ENCODE measurements around the gene CASP10.
"Not testable (repeated sequence)": the region's sequence is repeated elsewhere in the genome, so short reads cannot be mapped to it uniquely, and the experiment has no call there.

Gene CASP10

GRCh38 chr2:201232467-201232815 is 49.5 kb downstream of the CASP10 start:
- H3K36me3 ChIP-seq (ENCODE audit: control insufficient read depth, insufficient read depth, low read length), result no peaks in the 10 kb centered on the region
- H3K4me1 ChIP-seq (ENCODE audit: control insufficient read depth, insufficient read depth, low read length), result no peaks in the 10 kb centered on the region
- no peaks in the 10 kb centered on the region for H3K27me3 ChIP-seq (ENCODE audit: control insufficient read depth, insufficient read depth, low read length)
- H3K27ac ChIP-seq (ENCODE audit: low read depth, low read length), result no peak overlapping the region
- H3K4me3 ChIP-seq (ENCODE audit: low read length), result no peak overlapping the region
- no peak overlapping the region for H3K9ac ChIP-seq (ENCODE audit: low read length)

GRCh38 chr2:201233192-201233811 is 50.4 kb downstream of the CASP10 start:
- H3K27me3 ChIP-seq (ENCODE audit: control insufficient read depth, insufficient read depth, low read length), result no peaks in the 10 kb centered on the region
- peak overlapping the region; percentile 1 for H3K9ac ChIP-seq (ENCODE audit: low read length)
- no peaks in the 10 kb centered on the region for H3K4me1 ChIP-seq (ENCODE audit: control insufficient read depth, insufficient read depth, low read length)
- peak overlapping the region; percentile 63 for H3K4me3 ChIP-seq (ENCODE audit: low read length)
- no peaks in the 10 kb centered on the region for H3K36me3 ChIP-seq (ENCODE audit: control insufficient read depth, insufficient read depth, low read length)
- no peak overlapping the region for H3K27ac ChIP-seq (ENCODE audit: low read depth, low read length)

GRCh38 chr2:201233812-201234662 is 51.1 kb downstream of the CASP10 start:
- H3K4me1 ChIP-seq (ENCODE audit: control insufficient read depth, insufficient read depth, low read length), result no peaks in the 10 kb centered on the region
- peak overlapping the region; percentile 1 for H3K9ac ChIP-seq (ENCODE audit: low read length)
- peak overlapping the region; percentile 63 for H3K4me3 ChIP-seq (ENCODE audit: low read length)
- H3K36me3 ChIP-seq (ENCODE audit: control insufficient read depth, insufficient read depth, low read length), result no peaks in the 10 kb centered on the region
- H3K27me3 ChIP-seq (ENCODE audit: control insufficient read depth, insufficient read depth, low read length), result no peaks in the 10 kb centered on the region
- no peak overlapping the region for H3K27ac ChIP-seq (ENCODE audit: low read depth, low read length)

- Histone ChIP-seq H3K27me3 (ENCODE audit: control insufficient read depth, insufficient read depth, low read length) (no peaks in the 10 kb centered on the region), H3K4me1 (ENCODE audit: control insufficient read depth, insufficient read depth, low read length) (no peaks in the 10 kb centered on the region), H3K27ac (ENCODE audit: low read depth, low read length) (no peak overlapping the region), H3K9ac (ENCODE audit: low read length) (no peak overlapping the region), H3K36me3 (ENCODE audit: control insufficient read depth, insufficient read depth, low read length) (no peaks in the 10 kb centered on the region), H3K4me3 (ENCODE audit: low read length) (no peak overlapping the region)
Observed at GRCh38 chr2:201234663-201235135, 51.8 kb downstream of the CASP10 start.

- H3K36me3 ChIP-seq (ENCODE audit: control insufficient read depth, insufficient read depth, low read length), result no peaks in the 10 kb centered on the region
- no peak overlapping the region for H3K27ac ChIP-seq (ENCODE audit: low read depth, low read length)
- no peaks in the 10 kb centered on the region for H3K4me1 ChIP-seq (ENCODE audit: control insufficient read depth, insufficient read depth, low read length)
- H3K9ac ChIP-seq (ENCODE audit: low read length), result no peak overlapping the region
- peak overlapping the region; percentile 28 for H3K4me3 ChIP-seq (ENCODE audit: low read length)
- no peaks in the 10 kb centered on the region for H3K27me3 ChIP-seq (ENCODE audit: control insufficient read depth, insufficient read depth, low read length)
Observed at GRCh38 chr2:201235860-201236811, 53.2 kb downstream of the CASP10 start.

- H3K27me3 ChIP-seq (ENCODE audit: control insufficient read depth, insufficient read depth, low read length), result no peaks in the 10 kb centered on the region
- no peaks in the 10 kb centered on the region for H3K4me1 ChIP-seq (ENCODE audit: control insufficient read depth, insufficient read depth, low read length)
- H3K36me3 ChIP-seq (ENCODE audit: control insufficient read depth, insufficient read depth, low read length), result no peaks in the 10 kb centered on the region
- no peak overlapping the region for H3K27ac ChIP-seq (ENCODE audit: low read depth, low read length)
- no peak overlapping the region for H3K4me3 ChIP-seq (ENCODE audit: low read length)
- H3K9ac ChIP-seq (ENCODE audit: low read length), result no peak overlapping the region
Observed at GRCh38 chr2:201237486-201238123, 54.7 kb downstream of the CASP10 start.

GRCh38 chr2:201239167-201239935 is 56.4 kb downstream of the CASP10 start:
- not testable (repeated sequence) for H3K27ac ChIP-seq (ENCODE audit: low read depth, low read length); H3K27me3 ChIP-seq (ENCODE audit: control insufficient read depth, insufficient read depth, low read length); H3K4me3 ChIP-seq (ENCODE audit: low read length); H3K9ac ChIP-seq (ENCODE audit: low read length); H3K4me1 ChIP-seq (ENCODE audit: control insufficient read depth, insufficient read depth, low read length); H3K36me3 ChIP-seq (ENCODE audit: control insufficient read depth, insufficient read depth, low read length)

- Histone ChIP-seq H3K9ac (ENCODE audit: low read length) (no peak overlapping the region), H3K4me3 (ENCODE audit: low read length) (no peak overlapping the region), H3K36me3 (ENCODE audit: control insufficient read depth, insufficient read depth, low read length) (no peaks in the 10 kb centered on the region), H3K27ac (ENCODE audit: low read depth, low read length) (no peak overlapping the region), H3K27me3 (ENCODE audit: control insufficient read depth, insufficient read depth, low read length) (no peaks in the 10 kb centered on the region), H3K4me1 (ENCODE audit: control insufficient read depth, insufficient read depth, low read length) (no peaks in the 10 kb centered on the region)
Observed at GRCh38 chr2:201242571-201243277, 59.8 kb downstream of the CASP10 start.

- no peak overlapping the region for H3K4me3 ChIP-seq (ENCODE audit: low read length)
- no peaks in the 10 kb centered on the region for H3K27me3 ChIP-seq (ENCODE audit: control insufficient read depth, insufficient read depth, low read length)
- H3K27ac ChIP-seq (ENCODE audit: low read depth, low read length), result no peak overlapping the region
- no peaks in the 10 kb centered on the region for H3K36me3 ChIP-seq (ENCODE audit: control insufficient read depth, insufficient read depth, low read length)
- no peaks in the 10 kb centered on the region for H3K4me1 ChIP-seq (ENCODE audit: control insufficient read depth, insufficient read depth, low read length)
- H3K9ac ChIP-seq (ENCODE audit: low read length), result no peak overlapping the region
Observed at GRCh38 chr2:201244829-201245228, 61.9 kb downstream of the CASP10 start.

- no peak overlapping the region for H3K4me3 ChIP-seq (ENCODE audit: low read length)
- H3K4me1 ChIP-seq (ENCODE audit: control insufficient read depth, insufficient read depth, low read length), result no peaks in the 10 kb centered on the region
- no peak overlapping the region for H3K27ac ChIP-seq (ENCODE audit: low read depth, low read length)
Observed at GRCh38 chr2:201246280-201246679, 63.3 kb downstream of the CASP10 start.

GRCh38 chr2:201248288-201248844 is 65.4 kb downstream of the CASP10 start:
- Histone ChIP-seq H3K27me3 (ENCODE audit: control insufficient read depth, insufficient read depth, low read length) (no peaks in the 10 kb centered on the region), H3K36me3 (ENCODE audit: control insufficient read depth, insufficient read depth, low read length) (no peaks in the 10 kb centered on the region), H3K27ac (ENCODE audit: low read depth, low read length) (no peak overlapping the region), H3K4me3 (ENCODE audit: low read length) (no peak overlapping the region), H3K9ac (ENCODE audit: low read length) (no peak overlapping the region), H3K4me1 (ENCODE audit: control insufficient read depth, insufficient read depth, low read length) (no peaks in the 10 kb centered on the region)

More at GRCh38 chr2:201246280-201246679, 63.3 kb downstream of the CASP10 start:
- no peak overlapping the region for H3K9ac ChIP-seq (ENCODE audit: low read length)
- no peaks in the 10 kb centered on the region for H3K27me3 ChIP-seq (ENCODE audit: control insufficient read depth, insufficient read depth, low read length)
- no peaks in the 10 kb centered on the region for H3K36me3 ChIP-seq (ENCODE audit: control insufficient read depth, insufficient read depth, low read length)

Data from rectal smooth muscle tissue (tissue), 1 donor.